ENCODE data around the gene SYNPR.

GRCh38 chr3:63244486-63244885 is 33.6 kb upstream of the SYNPR start:
- TF ChIP-seq CTCF (conservative IDR thresholded peaks at IDR 0.05; ENCODE audit: low read depth, low read length), result no peak
- TF ChIP-seq EZH2 (IDR thresholded peaks at IDR 0.05; ENCODE audit: low read length, unreplicated experiment), result no peak
- no peak for TF ChIP-seq EZH2phosphoT487 (IDR thresholded peaks at IDR 0.05; ENCODE audit: borderline replicate concordance, low read length)

Data from PC-3 (cell line).